HFFc6 (cell line): ENCODE data around the gene AKR1B1. TPM values are rescaled to one million over a fixed set of nuclear protein-coding genes. Genes with fewer than 3 reads are reported as not detected.
"Not testable (repeated sequence)": the region's sequence is repeated elsewhere in the genome, so short reads cannot be mapped to it uniquely, and the experiment has no call there.

Source experiments
- DNase-seq: peaks from one replicate; pipeline ENCODE4 v3.0.0-alpha.2; 2018
- H3K27ac Mint-ChIP-seq: 2 replicates; pipeline ENCODE4 v1.8.0; 2020; ENCODE audit warnings: mild to moderate bottlenecking, mixed read lengths
- H3K27me3 Mint-ChIP-seq: 2 replicates; pipeline ENCODE4 v1.8.0; 2021; ENCODE audit warnings: mild to moderate bottlenecking, moderate library complexity, mixed read lengths; ENCODE audit not compliant: insufficient read depth
- H3K36me3 Mint-ChIP-seq: 2 replicates; pipeline ENCODE4 v1.8.0; 2021; ENCODE audit warnings: low read depth, mixed read lengths
- H3K4me1 Mint-ChIP-seq: 2 replicates; pipeline ENCODE4 v1.8.0; 2020; ENCODE audit warnings: low read depth, mixed read lengths
- H3K4me3 Mint-ChIP-seq: 2 replicates; pipeline ENCODE4 v1.8.0; 2020; ENCODE audit warnings: mild to moderate bottlenecking, moderate library complexity, mixed read lengths
- H3K9me3 Mint-ChIP-seq: 2 replicates; pipeline ENCODE4 v1.8.0; 2020; ENCODE audit warnings: mild to moderate bottlenecking, mixed read lengths
- total RNA-seq, 6 experiments: library from RNA; stranded (reverse); fragmentation: NEBNext Ultra II Directional; extraction: Animal tissue kit (Norgen Biotek cat#: 25700); gene quantifications; 2 replicates in 1 of 6; 3 replicates in 5 of 6; pipeline ENCODE4 v1.2.3, GENCODE V29; 2021
- TF ChIP-seq, protein P1 (sequence below): fragments of 200-600 bp; sonication (generic); IDR thresholded peaks from 2 replicates; pipeline ENCODE4 v1.5.0; 2021; ENCODE audit warnings: antibody characterized with exemption, mild to moderate bottlenecking

Gene AKR1B1
- total RNA-seq, 6 experiments from 2014 or later = 208 to 232 (median 223) TPM

DNA sequence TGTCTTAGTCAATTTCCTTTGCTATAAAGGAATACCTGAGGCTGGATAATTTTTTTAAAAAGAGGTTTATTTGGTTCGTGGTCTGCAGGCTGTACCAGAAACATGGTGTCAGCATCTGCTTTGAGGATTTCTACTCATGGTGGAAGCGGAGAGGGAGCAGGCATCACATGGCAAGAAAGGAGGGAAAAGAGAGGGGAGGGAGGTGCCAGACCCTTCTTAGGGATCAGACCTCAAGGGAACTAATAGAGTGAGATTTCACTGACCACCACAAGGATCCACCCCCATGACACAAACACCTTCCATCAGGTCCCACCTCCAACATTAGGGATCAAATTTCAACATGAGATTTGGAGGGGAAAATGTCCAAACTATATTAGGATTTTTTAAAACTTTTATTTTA lies 41.5 kb upstream of the AKR1B1 start:
- H3K27ac Mint-ChIP-seq = no peak overlapping the region
- no peak overlapping the region for H3K4me3 Mint-ChIP-seq
- peaks cover 19% of the 10 kb centered on the region for H3K4me1 Mint-ChIP-seq
- no peaks in the 10 kb centered on the region for H3K9me3 Mint-ChIP-seq
- TF ChIP-seq, protein P1, sequence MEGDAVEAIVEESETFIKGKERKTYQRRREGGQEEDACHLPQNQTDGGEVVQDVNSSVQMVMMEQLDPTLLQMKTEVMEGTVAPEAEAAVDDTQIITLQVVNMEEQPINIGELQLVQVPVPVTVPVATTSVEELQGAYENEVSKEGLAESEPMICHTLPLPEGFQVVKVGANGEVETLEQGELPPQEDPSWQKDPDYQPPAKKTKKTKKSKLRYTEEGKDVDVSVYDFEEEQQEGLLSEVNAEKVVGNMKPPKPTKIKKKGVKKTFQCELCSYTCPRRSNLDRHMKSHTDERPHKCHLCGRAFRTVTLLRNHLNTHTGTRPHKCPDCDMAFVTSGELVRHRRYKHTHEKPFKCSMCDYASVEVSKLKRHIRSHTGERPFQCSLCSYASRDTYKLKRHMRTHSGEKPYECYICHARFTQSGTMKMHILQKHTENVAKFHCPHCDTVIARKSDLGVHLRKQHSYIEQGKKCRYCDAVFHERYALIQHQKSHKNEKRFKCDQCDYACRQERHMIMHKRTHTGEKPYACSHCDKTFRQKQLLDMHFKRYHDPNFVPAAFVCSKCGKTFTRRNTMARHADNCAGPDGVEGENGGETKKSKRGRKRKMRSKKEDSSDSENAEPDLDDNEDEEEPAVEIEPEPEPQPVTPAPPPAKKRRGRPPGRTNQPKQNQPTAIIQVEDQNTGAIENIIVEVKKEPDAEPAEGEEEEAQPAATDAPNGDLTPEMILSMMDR = no peak
- peaks cover 4% of the 10 kb centered on the region; the same call in 1 of the 2 replicates for H3K27me3 Mint-ChIP-seq
- DNase-seq = no peak
- H3K36me3 Mint-ChIP-seq = no peaks in the 10 kb centered on the region

DNA sequence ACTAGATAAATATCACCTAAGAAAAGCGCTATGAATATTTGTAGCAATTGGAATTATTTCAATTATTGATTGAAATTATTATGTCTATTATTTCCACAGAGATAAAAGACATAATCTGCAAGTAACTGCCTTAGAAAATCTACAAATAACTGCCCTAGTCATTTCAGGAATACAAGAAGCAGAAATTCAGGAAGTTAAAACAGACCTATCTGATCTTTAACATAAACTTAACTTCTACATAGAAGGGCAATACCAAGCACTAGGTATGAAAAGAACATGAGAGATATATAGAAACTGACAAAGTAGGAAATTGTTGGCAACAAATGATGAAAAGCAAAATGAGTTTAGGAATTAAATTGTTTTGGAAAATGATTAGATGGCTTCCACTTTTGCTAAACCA lies 36.6 kb upstream of the AKR1B1 start:
- H3K36me3 Mint-ChIP-seq = no peaks in the 10 kb centered on the region
- H3K27ac Mint-ChIP-seq = no peak overlapping the region
- peaks cover 4% of the 10 kb centered on the region for H3K27me3 Mint-ChIP-seq
- no peak for DNase-seq
- H3K9me3 Mint-ChIP-seq = no peaks in the 10 kb centered on the region
- H3K4me3 Mint-ChIP-seq = no peak overlapping the region
- no peaks in the 10 kb centered on the region for H3K4me1 Mint-ChIP-seq
- TF ChIP-seq, protein P1 = no peak

DNA sequence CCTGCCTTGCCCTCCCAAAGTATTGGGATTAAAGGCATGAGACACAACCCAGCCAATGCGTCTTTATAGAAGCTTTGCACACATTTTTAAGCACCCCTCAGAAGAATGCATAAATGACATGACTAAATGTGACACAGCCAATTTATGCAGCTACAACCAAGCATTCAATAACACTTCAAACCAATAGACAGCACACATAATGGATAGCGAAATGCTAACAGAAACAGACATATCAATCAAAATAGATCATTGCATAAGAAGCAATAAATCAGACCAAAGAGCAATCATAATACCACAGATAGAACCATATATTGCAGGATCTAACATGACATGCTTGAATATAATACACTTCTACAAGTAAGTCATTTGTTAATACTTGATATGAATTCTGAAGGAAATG lies 34.2 kb upstream of the AKR1B1 start:
- Mint-ChIP-seq H3K36me3 (no peaks in the 10 kb centered on the region), H3K9me3 (no peaks in the 10 kb centered on the region), H3K4me1 (no peaks in the 10 kb centered on the region), H3K4me3 (no peak overlapping the region), H3K27ac (no peak overlapping the region), H3K27me3 (peaks cover 2% of the 10 kb centered on the region)
- TF ChIP-seq, protein P1 = no peak
- no peak for DNase-seq

DNA sequence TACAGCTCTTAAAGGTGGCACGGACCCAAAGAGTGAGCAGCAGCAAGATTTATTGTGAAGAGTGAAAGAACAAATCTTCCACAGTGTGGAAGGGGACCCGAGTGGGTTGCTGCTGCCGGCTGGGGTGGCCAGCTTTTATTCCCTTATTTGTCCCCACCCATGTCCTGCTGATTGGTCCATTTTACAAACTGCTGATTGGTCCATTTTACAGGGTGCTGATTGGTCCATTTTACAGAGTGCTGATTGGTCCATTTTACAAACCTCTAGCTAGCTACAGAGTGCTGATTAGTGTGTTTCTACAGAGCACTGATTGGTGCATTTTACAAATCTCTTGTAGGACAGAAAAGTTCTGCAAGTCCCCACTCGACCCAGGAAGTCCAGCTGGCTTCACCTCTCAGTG lies 28.8 kb upstream of the AKR1B1 start:
- H3K9me3 Mint-ChIP-seq, H3K27me3 Mint-ChIP-seq, H3K4me1 Mint-ChIP-seq, DNase-seq, H3K4me3 Mint-ChIP-seq, H3K27ac Mint-ChIP-seq, H3K36me3 Mint-ChIP-seq: not testable (repeated sequence)

DNA sequence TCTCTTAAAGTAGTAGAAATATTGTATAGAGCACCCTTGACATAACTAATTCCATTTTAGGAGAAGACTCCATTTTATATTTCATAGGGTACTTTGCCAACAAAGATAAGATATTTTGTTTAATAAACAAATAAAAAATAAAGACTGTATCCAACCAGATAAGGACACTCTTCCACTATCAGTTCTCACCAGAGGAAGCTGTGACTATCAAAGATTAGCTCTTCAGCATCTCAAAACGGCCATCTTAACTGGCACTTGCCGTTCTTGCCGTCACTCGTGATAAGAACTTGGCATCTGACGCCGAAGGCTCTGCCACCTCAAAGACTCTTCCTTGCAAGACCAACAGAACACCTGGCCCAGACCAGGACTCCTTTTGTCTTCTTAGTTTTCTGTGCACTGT lies 26.3 kb upstream of the AKR1B1 start:
- H3K36me3 Mint-ChIP-seq = no peaks in the 10 kb centered on the region
- H3K27me3 Mint-ChIP-seq = no peaks in the 10 kb centered on the region
- peaks cover 5% of the 10 kb centered on the region; the same call in 1 of the 2 replicates for H3K9me3 Mint-ChIP-seq

DNA sequence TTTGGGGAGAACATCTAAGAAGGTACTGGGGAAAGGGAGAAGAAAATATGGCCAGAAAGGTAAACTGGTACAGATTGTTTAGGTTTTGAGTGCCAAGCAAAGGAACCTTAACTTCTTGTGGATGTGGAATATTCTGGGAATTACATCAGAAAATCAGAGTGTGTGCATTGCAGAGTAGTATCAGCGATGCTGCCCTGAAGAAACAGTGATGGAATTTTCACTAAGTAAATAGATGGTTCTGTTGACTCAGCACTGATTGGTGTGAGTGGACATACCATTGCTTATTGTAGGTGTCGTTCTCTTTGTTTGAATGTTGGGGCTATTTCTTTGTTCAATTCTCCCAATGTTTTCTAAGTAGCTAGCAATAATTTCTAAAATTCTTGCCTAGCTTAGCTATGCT lies 24.4 kb upstream of the AKR1B1 start:
- Mint-ChIP-seq H3K4me1 (peaks cover 31% of the 10 kb centered on the region), H3K36me3 (no peaks in the 10 kb centered on the region), H3K9me3 (peaks cover 5% of the 10 kb centered on the region; the same call in 1 of the 2 replicates), H3K27me3 (no peaks in the 10 kb centered on the region), H3K4me3 (no peak overlapping the region), H3K27ac (no peak overlapping the region)
- DNase-seq = no peak
- TF ChIP-seq, protein P1 = no peak

More for the DNA sequence above, 26.3 kb upstream of the AKR1B1 start:
- TF ChIP-seq, protein P1 = no peak
- Mint-ChIP-seq H3K4me3 (no peak overlapping the region), H3K4me1 (peaks cover 16% of the 10 kb centered on the region), H3K27ac (no peak overlapping the region)
- DNase-seq = no peak
